Sciatic nerve (tissue), 2 donors: Measurements from ENCODE around the gene ANKRD40. TPM values are rescaled to one million over a fixed set of nuclear protein-coding genes. Genes with fewer than 3 reads are reported as not detected.
A peak's percentile ranks its signal among the peaks of the same experiment; 100 is the strongest.

Experiments used
- ATAC-seq: fragments of 200-7000 bp; cut with Tn5 transposase; one replicate; pipeline ENCODE4 v1.9.1; 2020; ENCODE audit warnings: mild to moderate bottlenecking, moderate library complexity
- DNase-seq: peaks from one replicate; pipeline ENCODE4 v3.0.0-alpha.2; 2020; ENCODE audit warnings: low spot score
- intact Hi-C: fragments of 100-400 bp; cut with DNase I; formaldehyde crosslinking; loops from one replicate; pipeline ENCODE4 v1.14.2; 2022
- total RNA-seq: library from RNA; stranded (reverse); fragmentation: NEBNext Ultra II Directional; extraction: Animal tissue kit (Norgen Biotek cat#: 25700); gene quantifications from one replicate; pipeline ENCODE4 v1.2.1, GENCODE V29; 2021
- donor health status: DM: no; HTN: no; CAD: no.
- donor health status: DM: no; HTN: no; CAD: no.

Gene ANKRD40
- total RNA-seq, 1 donor from 2014 or later, result 106 TPM

- no peak for ATAC-seq
- intact Hi-C loops, result no loop called here
- peak; percentile 43 for DNase-seq
Observed at GRCh38 chr17:50679008-50679544, 28.6 kb downstream of the ANKRD40 start.

- DNase-seq (peak; percentile 40), ATAC-seq (no peak)
- intact Hi-C loops, result no loop called here
Observed at GRCh38 chr17:50677851-50678375, 29.8 kb downstream of the ANKRD40 start.

GRCh38 chr17:50676065-50676975, 31.4 kb downstream of the ANKRD40 start:
- intact Hi-C loops, result no loop called here
- DNase-seq (peak; percentile 57), ATAC-seq (no peak)

GRCh38 chr17:50675627-50676026, 32.1 kb downstream of the ANKRD40 start:
- no peak for ATAC-seq
- DNase-seq, result no peak
- intact Hi-C loops, result no loop called here

GRCh38 chr17:50675190-50675589, 32.5 kb downstream of the ANKRD40 start:
- no peak for ATAC-seq
- intact Hi-C loops, result no loop called here
- DNase-seq, result no peak

- ATAC-seq, result no peak
- peak; percentile 42 for DNase-seq
- intact Hi-C loops, result no loop called here
Observed at GRCh38 chr17:50672831-50673551, 34.7 kb downstream of the ANKRD40 start.

GRCh38 chr17:50672071-50672470, 35.6 kb downstream of the ANKRD40 start:
- ATAC-seq, result no peak
- no peak for DNase-seq
- intact Hi-C loops, result no loop called here

GRCh38 chr17:50668838-50669581, 38.7 kb downstream of the ANKRD40 start:
- ATAC-seq, result no peak
- no peak for DNase-seq
- intact Hi-C loops, result no loop called here

GRCh38 chr17:50668025-50668837, 39.5 kb downstream of the ANKRD40 start:
- DNase-seq, result no peak
- ATAC-seq, result no peak
- intact Hi-C loops, result no loop called here

- DNase-seq, result no peak
- ATAC-seq, result no peak
- intact Hi-C loops, result no loop called here
Observed at GRCh38 chr17:50667259-50668024, 40.3 kb downstream of the ANKRD40 start.

- no peak for ATAC-seq
- intact Hi-C loops, result no loop called here
- DNase-seq, result no peak
Observed at GRCh38 chr17:50666316-50666715, 41.4 kb downstream of the ANKRD40 start.

GRCh38 chr17:50665838-50666237, 41.9 kb downstream of the ANKRD40 start:
- ATAC-seq, result no peak
- DNase-seq, result no peak
- intact Hi-C loops, result no loop called here

- ATAC-seq (no peak), DNase-seq (no peak)
- intact Hi-C loops, result no loop called here
Observed at GRCh38 chr17:50664788-50665458, 42.8 kb downstream of the ANKRD40 start.

- DNase-seq (no peak), ATAC-seq (no peak)
- intact Hi-C loops, result no loop called here
Observed at GRCh38 chr17:50663812-50664374, 43.8 kb downstream of the ANKRD40 start.

GRCh38 chr17:50662632-50663225, 45.0 kb downstream of the ANKRD40 start:
- intact Hi-C loops, result no loop called here
- no peak for DNase-seq
- no peak for ATAC-seq

- peak; percentile 56 for ATAC-seq
- DNase-seq, result no peak
- intact Hi-C loops, result no loop called here
Observed at GRCh38 chr17:50661795-50662391, 45.8 kb downstream of the ANKRD40 start.
